Smooth muscle cell of the brain vasculature (primary cell): Measurements from ENCODE around the gene GPR63.
A peak's percentile ranks its signal among the peaks of the same experiment; 100 is the strongest.
"Not testable (repeated sequence)": the region's sequence is repeated elsewhere in the genome, so short reads cannot be mapped to it uniquely, and the experiment has no call there.

ENCODE experiments used
- DNase-seq: peaks from one replicate; pipeline ENCODE4 v3.0.0-alpha.2; 2012; ENCODE audit warnings: low read depth, low spot score

Gene GPR63

GRCh38 chr6:96837081-96837971 is at the start of gene GPR63:
Gene GPR63 (minus strand): TSS chr6:96837477. CDS start chr6:96799731, 37,746 bp downstream.
- peak; percentile 24 for DNase-seq

- DNase-seq = no peak
Observed at GRCh38 chr6:96886519-96886918, 49.2 kb upstream of the GPR63 start.

GRCh38 chr6:96885187-96885631 is 47.9 kb upstream of the GPR63 start:
- DNase-seq = not testable (repeated sequence)

- no peak for DNase-seq
Observed at GRCh38 chr6:96878143-96878542, 40.9 kb upstream of the GPR63 start.

GRCh38 chr6:96876886-96877545 is 39.7 kb upstream of the GPR63 start:
- DNase-seq = no peak

- DNase-seq = no peak
Observed at GRCh38 chr6:96872976-96873375, 35.7 kb upstream of the GPR63 start.

- no peak for DNase-seq
Observed at GRCh38 chr6:96865055-96865405, 27.8 kb upstream of the GPR63 start.

GRCh38 chr6:96864216-96865054 is 27.2 kb upstream of the GPR63 start:
- DNase-seq = no peak

GRCh38 chr6:96862560-96862959 is 25.3 kb upstream of the GPR63 start:
- no peak for DNase-seq

GRCh38 chr6:96861588-96861987 is 24.3 kb upstream of the GPR63 start:
- no peak for DNase-seq

- no peak for DNase-seq
Observed at GRCh38 chr6:96856856-96857255, 19.6 kb upstream of the GPR63 start.

- DNase-seq = no peak
Observed at GRCh38 chr6:96853083-96853482, 15.8 kb upstream of the GPR63 start.

GRCh38 chr6:96852605-96853004 is 15.3 kb upstream of the GPR63 start:
- DNase-seq = no peak

GRCh38 chr6:96851858-96852257 is 14.6 kb upstream of the GPR63 start:
- DNase-seq = no peak

GRCh38 chr6:96849615-96850014 is 12.3 kb upstream of the GPR63 start:
- DNase-seq = no peak

GRCh38 chr6:96844530-96844929 is 7.3 kb upstream of the GPR63 start:
- no peak for DNase-seq

- no peak for DNase-seq
Observed at GRCh38 chr6:96841345-96841744, 4.1 kb upstream of the GPR63 start.

GRCh38 chr6:96836631-96837080 is 621 bp downstream of the GPR63 start:
- no peak for DNase-seq

- DNase-seq = no peak
Observed at GRCh38 chr6:96834070-96834469, 3.2 kb downstream of the GPR63 start.

- no peak for DNase-seq
Observed at GRCh38 chr6:96832780-96833179, 4.5 kb downstream of the GPR63 start.

GRCh38 chr6:96826865-96827264 is 10.4 kb downstream of the GPR63 start:
- no peak for DNase-seq

GRCh38 chr6:96823743-96824142 is 13.5 kb downstream of the GPR63 start:
- DNase-seq = no peak
